Glomerular visceral epithelial cell (primary cell): ENCODE measurements around the gene RPH3AL.

Source experiments
- DNase-seq: peaks from one replicate; pipeline ENCODE4 v3.0.0-alpha.2; 2016; ENCODE audit errors: extremely low spot score

Gene RPH3AL

DNA sequence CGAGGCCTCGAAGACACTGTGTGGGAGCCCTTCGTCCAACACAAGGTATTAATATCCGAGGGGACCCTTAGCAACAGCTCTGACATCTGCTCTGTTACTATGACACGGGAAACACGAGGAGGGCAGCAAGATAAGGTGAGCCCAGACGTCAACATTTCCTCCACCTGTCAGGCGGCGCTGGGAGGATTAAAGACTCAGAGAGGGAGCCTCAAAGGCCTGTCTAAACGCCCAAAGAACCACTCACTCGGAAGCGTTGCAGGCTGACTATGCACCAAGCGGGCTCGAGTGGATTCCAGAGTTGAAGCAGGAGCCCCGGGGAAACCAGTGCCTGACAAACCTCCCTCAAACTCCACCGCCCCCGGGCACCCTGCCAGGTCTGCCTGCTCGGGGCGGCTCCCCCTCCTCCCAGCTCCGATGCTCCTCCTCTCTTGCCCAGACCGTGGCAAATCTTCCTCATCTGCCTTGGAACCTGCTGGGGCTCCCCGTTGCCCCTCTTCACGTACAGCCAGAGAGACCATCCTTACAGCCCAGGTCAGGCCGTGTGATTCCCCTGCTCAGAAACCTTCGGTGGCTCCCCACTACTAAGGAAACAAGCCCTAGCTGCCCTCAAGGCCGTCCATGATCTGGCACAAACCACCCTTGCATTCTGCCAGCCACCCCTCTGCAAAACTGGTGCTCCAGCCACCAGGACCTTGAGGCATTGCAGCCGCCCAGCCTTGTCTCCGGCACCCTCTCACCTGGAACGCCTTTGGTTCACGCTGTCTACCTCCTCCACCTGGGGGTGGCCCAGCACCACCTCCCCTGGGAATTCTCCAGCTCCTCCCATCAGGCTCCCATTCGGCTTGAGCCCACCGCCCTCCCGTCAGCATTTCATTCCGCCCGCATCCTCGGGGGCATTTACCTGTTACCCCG is 16.2 kb downstream of the RPH3AL start:
- DNase-seq = no peak

DNA sequence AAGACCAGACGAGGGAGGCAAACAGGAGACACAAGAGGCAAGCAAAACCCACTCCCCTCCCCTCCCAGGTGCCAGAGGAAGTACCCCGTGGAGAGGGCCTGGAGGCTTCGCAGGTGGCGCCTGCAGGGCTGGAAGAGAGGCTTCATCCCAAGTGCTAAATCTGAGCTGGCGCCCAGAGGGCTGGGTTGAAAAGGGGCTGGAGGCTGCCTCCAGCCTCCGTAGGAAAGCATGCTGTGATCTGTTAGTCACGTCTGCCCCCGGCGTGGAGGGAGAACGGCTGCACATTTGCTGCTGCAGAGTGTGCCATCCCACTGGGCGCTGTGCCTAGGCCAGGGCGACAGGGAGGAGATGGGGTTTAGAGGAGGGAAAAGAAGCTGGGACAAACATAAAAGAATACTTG is 16.9 kb downstream of the RPH3AL start:
- no peak for DNase-seq

DNA sequence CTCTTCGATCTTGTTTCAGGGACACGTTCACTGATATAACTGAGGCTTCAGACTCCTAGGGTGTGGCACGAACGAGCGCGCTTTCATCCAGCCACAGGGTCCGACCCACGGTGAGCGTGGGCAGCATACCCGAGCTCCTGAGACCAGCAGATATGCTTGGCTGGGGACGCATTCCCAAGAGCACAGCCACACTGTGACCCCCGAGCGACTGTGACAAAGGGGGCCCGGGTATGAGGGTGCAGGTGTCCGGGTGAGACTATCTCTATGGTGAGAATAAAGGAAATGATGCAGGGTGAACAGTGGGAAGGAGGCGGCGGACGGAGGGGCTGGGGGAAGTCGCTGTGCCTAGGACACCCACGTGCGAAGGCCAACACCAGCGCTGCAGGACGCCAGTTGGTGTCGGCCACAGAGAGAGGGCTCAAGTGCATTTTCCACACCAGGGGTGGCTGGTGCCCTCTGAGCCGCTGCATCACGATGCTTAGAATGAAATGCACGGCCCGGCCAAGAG is 17.6 kb downstream of the RPH3AL start:
- no peak for DNase-seq

DNA sequence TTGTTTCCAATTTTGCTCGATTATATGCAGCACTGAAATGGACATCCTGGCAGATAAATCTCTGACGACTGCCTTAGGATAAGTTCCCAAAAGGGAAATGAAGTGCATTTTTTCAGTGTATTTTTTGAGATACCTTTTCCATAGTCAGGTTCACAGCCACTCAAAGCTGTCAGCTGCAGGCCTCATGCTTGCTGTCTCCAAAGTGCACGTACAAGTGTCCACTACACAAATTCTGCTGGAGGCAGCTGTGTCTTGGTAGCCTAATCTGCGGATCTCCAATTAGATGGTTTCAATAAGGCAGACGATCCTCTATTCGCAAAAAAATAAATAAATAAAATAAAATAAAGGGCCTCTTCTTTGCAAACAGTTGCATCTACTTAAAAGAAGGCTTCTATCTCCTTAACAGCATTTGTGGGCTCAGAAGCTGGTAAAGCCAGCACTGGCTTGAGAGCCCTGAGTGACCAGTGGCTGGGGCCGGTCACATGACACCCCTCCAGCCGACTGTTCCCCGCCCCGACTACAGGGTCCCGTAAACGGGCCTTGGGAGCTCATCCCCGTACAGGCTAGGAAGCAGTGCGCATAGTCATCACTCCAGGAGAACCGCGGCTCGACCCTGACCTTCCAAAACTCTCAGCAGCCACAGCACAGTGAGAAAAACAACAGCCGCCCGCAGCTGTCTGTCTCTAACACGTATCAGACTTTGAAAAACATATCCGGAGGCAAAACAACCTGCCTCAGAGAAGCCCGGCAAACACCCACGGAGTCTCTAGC is 18.8 kb downstream of the RPH3AL start:
- DNase-seq = peak; percentile 17

DNA sequence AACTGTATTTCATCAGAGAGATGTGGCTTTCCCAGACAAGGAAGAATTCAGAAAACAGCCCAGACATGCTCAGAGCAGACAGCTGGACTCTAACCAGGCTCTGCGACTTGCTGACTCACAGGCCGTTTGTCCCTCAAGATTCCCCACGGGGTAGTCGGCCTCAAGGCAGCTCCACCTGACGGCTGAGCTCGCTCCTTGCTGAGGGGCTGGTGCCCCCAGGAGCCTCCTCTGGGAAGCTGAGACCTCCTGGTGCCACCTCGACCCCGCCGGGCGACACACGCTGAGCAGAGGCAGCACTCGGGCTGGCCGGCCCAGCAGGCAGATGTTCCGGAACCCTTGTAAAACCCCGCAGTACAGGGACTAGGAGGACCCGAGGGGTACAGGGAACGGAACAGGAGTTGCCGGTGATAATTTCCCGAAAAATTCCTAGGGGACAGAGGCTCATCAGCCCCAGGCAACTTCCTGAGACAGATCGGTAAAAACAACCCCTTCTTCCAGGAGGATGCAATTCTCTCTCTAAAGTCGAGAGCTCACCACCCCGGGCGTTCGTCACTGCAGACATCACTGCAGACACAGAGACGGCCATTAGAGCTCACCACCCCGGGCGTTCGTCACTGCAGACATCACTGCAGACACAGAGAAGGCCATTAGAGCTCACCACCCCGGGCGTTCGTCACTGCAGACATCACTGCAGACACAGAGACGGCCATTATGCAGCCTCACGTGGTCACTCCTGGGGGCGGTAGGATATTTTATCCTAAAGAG is 19.9 kb downstream of the RPH3AL start:
- DNase-seq = no peak

DNA sequence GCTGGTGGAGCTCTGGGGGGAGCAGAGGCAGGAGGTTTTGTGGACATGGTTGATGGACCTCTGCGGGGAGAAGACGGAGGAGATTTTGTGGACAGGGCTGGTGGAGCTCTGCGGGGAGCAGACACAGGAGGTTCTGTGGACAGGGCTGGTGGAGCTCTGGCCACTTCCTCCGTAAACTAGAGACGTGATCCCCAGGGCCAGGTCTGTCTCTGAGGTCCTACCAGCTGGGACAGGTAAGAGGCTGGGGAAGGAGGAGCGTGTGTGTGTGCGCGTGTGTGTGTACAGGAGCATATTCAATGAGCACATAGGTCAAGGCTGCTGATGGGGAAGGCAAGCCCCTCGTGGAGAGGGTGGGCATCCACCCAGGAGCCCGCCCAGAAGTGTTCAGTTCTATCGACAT is 20.6 kb downstream of the RPH3AL start:
- DNase-seq = no peak

DNA sequence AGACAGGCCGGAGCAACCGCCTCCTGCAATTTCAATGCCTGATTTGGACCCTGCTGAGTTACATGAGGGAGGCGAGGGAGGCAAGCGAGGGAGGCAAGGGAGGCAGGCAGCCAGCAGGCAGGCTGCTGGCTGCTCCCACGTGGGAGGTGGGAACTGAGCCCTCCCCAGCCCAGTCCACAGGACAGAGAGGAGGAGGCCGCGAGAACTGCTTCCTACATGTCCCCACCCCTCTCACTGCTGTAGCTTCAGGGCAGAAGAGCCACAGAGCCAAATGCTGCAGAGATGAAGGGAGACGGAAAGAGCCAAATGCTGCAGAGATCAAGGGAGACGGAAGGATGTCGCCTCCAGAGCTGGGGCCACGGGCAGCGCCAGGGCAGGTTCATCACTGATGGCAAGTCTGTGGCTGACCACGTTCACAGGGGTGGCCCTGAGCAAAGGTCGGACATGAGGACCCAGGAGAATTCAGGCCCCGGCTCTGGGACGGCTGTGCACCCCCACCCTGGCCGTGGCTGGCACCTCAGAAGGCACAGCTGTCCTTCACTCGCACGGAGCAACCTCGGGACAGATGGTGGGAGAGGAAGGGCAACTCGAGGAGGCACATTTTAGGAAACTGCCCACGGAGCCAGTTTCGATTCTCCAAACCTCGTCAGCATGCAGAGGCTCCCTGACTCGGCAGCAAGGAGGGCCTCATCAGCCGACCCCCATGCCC is 21.5 kb downstream of the RPH3AL start:
- no peak for DNase-seq

DNA sequence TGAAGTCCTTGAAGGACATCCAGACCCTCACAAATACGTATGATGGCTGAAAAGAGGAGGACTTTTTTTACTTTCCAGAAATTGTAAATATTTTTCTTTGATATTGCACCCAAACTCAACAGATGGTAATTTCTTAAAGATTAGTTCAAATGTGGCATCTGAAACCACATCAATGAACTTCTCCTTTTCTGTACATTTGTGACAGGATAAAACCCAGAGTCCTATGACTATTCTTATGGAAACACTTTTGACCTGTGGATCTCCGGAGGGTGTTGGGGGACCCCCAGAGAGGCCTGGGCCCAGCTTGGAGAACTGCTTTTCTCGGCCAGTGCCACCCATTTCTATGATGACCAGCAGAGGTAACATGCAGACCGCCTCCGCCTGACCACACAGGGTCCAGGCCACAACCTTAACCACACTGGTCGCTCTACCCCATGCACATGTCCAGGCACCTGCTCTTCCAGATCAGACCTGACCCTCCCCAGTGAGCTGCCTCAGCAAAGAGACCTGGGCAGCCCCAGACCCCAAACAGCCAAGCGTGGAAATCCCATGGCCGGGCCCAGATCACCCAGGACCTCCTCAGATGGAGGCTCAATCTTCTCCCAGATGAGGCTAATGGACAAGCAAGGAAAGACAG is 22.7 kb downstream of the RPH3AL start:
- no peak for DNase-seq

DNA sequence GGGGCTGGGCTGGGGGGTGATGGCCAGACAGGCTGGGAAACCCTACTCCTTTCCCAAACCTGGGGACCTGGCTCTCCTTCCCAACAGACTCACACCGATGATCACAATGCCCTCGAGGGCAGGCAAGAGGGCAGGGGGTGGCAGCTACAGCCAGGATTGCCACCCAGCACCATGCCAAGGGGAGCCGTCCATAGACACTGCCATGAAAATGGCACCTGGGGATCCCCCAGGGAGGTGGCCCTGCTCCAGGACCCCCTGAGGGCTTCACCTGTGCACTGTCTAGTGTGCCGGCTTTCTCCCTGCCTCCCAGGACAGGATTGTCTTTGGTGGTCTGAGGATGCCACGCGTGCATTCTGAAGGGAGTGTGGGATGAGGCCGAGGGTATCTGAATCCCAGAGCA is 24.6 kb downstream of the RPH3AL start:
- no peak for DNase-seq

DNA sequence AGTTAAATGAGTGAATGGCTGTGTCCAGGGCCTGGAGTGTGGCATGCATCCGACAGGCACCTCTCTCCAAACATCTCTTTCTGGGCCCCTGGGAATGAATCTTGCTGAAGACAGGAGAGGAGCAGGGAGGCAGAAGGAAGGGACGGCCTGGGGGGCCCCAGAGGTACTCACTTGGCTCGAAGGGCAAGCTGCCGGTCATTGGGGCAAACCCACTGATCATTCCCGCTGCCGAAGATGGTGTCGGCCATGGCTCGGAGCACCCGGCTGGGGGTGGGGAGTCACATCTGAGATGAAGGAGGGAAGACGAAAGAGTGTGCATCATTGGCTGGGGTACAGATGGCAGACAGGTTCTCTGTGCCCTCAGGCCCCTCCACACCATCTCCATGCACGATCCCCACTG is 25.3 kb downstream of the RPH3AL start:
- DNase-seq = no peak

DNA sequence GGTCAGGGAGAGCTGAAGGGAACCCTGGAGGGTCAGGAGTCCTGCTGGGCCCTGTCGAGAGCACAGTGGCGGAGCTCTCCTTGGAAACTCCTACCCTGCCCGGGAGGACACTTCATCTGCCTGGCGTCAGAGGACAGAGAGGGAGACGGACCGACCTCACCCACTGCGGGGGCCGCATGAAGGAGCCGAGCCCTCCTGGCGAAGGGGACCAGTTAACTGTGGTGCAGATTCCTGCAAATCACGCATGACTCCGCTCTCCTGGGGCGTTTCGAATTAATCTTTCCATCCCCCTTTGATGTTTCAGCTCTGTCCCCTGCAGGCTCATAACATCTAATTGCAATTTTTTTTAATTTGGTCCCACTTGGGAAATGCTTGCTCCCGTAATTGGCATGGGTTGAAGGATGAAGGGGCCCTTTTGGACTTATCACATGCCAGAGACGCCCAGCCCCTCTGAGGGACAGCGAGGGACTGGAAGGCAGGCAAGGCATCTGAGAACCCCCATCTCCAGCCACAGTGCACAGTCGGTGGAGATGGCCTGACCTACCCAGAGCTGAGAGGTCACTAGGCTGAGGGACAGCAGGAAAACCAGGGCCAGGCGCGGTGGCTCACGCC is 26.5 kb downstream of the RPH3AL start:
- DNase-seq = no peak

DNA sequence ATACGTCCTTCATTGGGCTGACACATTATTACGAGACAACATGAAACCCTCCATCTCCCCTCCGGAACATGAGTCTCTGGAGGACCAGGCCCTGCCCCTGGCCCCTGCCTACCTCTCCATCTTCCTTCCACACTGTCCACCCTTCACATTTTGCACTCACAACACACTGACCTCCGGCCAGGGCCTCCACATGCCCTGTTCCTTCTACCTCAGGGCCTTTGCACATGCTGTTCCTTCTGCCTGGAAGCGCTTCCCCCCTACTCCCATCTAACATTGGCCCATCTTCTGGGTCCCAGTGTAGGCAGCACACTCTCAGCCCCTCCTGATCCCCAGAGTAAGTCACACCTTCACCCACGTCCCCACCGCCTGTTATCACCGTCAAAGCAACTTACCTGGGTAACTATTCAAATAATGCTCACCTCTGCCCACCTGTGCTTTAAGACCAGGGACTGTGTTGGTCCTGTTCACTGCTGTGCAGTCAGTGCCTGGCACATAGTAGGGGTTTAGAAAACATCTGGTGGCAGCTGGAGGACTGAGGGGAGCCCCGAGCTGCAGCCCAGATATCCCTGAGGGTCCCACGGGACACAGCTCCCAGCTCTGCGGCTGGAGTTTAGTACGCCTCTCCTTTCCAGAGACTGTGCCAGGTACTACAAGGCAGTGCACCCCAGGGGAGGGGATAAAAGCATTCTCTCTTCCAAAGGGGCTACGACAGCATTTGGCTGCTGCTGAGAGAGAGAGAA is 27.2 kb downstream of the RPH3AL start:
- DNase-seq = no peak

DNA sequence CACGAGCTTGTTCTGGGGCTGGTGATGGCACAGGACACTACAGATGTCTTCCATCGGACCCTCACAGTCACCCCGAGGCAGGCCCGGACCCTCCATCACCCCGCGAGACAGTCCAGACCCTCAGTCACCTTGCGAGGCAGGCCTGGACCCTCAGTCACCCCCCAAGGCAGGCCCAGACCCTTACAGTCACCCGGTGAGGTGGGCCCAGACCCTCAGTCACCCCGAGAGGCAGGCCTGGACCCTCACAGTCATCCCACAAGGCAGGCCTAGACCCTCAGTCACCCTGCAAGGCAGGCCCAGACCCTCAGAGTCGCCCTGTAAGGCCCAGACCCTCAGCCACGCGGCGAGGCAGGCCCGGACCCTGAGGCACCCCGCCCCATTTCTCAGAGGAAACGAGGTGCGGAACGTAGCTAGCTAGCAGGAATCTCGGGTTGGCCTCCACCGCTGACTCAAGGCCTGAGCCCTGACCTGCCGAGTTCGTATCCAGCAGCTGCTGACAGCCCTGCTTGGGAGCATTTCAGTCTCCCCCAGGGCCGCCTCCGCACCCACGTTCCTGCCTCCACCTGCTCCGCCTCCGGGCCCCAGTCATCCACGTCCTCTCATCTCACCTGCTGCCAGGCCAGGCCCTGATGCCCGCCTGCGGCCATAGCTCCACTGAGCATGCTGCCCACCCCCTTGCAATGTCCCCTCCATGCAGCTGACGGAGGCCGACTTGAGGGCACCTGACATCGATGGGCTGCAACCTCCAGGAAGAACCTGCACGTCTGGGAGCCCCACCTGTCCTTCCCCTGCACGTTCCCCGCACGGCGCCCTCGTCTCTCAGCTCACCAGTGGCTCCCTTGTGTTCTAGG is 28.7 kb downstream of the RPH3AL start:
- no peak for DNase-seq

DNA sequence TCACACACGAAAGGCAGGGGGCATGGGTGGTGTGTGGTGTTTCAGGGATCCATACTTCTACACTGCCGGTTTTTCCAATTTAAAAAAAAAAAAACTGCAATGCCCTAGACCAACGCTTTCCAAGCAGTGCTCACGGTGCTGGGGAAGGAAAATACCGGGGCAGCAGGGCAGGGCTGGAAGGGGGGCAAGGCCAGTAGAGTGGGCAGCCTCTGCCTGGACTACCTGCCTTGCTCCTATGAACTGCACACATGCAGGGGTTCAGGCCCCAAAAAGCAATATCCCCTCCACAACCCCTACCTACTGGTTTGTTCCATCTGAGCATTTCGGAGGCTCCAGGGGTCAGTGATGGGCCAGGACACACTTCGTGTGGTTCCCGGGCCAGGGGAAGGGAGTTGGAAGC is 29.4 kb downstream of the RPH3AL start:
- DNase-seq = no peak

DNA sequence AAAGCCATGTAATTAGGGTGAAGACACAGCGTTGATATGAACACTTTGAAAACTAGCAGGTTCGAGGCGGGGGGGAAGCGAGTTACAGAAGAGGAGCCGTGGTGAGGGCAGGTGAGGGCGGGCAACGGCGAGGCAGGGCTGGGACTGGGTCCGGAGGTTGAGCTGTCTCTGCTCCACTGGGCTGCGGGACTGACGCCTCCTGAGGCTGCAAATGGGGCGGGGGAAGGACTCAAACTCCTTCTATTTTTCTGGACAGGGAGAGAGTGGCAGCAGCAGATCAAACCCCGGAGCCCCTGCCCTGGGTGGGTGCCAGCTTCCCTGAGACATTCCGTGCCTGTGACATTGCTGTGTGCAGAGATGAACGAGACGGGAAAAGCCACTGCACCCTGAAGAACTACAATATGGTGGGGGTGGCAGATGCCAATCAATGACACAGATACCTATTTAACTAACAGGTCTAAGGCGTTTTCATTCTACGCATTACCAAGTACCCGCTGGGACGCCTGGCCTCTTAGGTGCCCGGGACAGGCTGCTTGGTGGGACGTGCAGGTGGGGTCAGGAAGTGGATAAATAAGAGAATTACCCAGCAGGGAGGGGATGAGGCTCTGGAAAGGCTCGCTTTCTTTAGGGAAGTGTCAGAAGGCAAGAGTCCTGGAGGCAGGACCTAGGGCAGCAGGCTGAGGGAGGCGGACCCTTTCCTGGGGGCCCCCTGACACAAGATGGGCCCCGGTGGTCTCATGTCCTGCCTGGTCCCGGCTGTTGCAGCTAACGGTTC is 30.4 kb downstream of the RPH3AL start:
- no peak for DNase-seq

DNA sequence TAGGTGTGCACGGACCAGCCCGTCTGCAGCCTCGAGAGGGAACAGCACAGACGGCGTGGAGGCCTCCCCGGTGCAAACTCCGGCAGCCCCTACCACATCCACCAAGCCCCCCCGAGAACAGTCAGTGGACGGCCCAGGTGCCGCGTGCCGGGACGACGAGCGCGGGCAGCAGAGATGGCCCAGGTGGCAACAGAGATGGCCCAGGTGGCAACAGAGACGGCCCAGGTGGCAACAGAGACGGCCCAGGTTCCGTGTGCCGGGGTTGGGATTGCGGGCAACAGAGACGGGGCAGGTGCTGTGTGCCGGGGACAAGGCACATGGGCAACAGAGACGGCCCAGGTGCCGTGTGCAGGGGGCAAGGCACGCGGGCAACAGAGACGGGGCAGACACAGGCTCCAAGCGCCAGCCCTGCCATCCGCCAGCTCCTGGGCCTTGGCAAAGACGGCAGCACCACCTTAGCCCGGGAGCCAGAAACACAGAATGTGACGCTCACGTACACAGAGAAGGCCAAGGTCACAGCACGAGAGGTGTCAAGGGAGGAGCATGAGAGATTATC is 31.1 kb downstream of the RPH3AL start:
- no peak for DNase-seq

DNA sequence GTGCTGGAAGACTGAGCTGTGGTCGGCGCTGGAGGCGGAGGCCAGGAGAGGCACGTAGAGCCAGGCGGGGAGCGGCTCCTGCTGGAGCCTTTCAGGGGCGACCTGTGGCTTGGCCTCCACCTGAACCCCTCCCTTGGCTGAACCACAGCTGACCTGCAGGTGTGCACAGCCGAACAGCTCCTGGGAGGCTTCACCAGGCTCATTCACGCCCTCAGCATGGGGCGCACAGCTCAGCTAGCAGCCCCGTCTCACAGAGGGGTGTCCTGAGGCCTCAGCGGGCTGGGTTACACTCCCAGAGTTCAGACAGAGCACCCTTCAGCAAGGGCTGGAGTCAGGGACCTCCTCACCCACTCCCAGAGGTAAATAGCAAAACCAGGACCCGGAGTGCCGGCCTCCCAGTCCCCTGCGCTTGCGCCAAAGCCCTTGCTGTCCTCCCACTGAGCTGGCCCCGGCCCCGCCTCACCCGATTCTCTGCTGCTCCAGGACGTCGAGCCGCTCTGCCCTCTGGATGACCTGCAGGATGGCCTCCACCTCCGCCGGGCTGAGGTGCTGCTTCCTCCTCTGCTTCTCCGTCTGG is 31.7 kb downstream of the RPH3AL start:
- no peak for DNase-seq
